Tibial nerve (tissue), 4 donors: ENCODE measurements around the gene FBXW2.

Source experiments
- EP300 ChIP-seq, 2 donors: sonication (generic); formaldehyde crosslinking; IDR thresholded peaks; one replicate each; pipeline ENCODE4 v1.6.1; 2017; ENCODE audit warnings: antibody characterized with exemption in 2 of 2, mild to moderate bottlenecking in 1 of 2
- POLR2A ChIP-seq, 2 donors: fragments of 450-650 bp; IDR thresholded peaks; one replicate each; pipeline ENCODE4 v1.6.1; 2017; ENCODE audit warnings: antibody characterized with exemption in 2 of 2, mild to moderate bottlenecking in 2 of 2, moderate library complexity in 2 of 2
- TF ChIP-seq, protein P1 (sequence below), 5 experiments: fragments of 200-600 bp in 3 of 5; fragments of 450-650 bp in 2 of 5; sonication (generic) in 3 of 5; IDR thresholded peaks; one replicate each; pipeline ENCODE4 v1.5.1; 2016 to 2019; ENCODE audit warnings: antibody characterized with exemption in 5 of 5, mild to moderate bottlenecking in 3 of 5, moderate library complexity in 2 of 5

DNA sequence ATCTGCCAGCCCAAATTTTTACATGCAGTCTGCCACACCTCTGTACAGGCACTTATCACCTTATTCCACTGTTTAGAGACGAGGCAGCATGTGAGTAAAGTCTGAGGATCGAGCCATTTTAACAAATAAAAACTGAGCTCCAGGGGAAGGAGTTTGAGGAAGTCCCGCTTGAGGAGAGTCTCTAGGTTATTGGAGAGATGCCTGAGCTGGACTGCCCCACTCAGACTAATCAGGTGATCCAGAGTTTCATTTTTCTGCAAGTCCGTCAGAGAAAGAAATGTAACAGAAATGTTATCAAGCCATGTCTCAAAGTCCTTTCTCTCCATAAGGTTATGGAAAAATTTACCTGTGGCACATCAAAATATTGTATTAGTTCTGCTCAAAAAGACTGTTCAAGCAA, 5.3 kb downstream of the FBXW2 start:
- TF ChIP-seq, protein P1, sequence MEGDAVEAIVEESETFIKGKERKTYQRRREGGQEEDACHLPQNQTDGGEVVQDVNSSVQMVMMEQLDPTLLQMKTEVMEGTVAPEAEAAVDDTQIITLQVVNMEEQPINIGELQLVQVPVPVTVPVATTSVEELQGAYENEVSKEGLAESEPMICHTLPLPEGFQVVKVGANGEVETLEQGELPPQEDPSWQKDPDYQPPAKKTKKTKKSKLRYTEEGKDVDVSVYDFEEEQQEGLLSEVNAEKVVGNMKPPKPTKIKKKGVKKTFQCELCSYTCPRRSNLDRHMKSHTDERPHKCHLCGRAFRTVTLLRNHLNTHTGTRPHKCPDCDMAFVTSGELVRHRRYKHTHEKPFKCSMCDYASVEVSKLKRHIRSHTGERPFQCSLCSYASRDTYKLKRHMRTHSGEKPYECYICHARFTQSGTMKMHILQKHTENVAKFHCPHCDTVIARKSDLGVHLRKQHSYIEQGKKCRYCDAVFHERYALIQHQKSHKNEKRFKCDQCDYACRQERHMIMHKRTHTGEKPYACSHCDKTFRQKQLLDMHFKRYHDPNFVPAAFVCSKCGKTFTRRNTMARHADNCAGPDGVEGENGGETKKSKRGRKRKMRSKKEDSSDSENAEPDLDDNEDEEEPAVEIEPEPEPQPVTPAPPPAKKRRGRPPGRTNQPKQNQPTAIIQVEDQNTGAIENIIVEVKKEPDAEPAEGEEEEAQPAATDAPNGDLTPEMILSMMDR (IDR thresholded peaks at IDR 0.05): no peak
- TF ChIP-seq EP300 (IDR thresholded peaks at IDR 0.05): no peak
- no peak for TF ChIP-seq POLR2A (IDR thresholded peaks at IDR 0.05)
